Suprapubic skin (tissue), 4 donors: Measurements from ENCODE around the gene GPC1. TPM values are rescaled to one million over a fixed set of nuclear protein-coding genes. Genes with fewer than 3 reads are reported as not detected.
A peak's percentile ranks its signal among the peaks of the same experiment; 100 is the strongest.
"Not testable (repeated sequence)": the region's sequence is repeated elsewhere in the genome, so short reads cannot be mapped to it uniquely, and the experiment has no call there.

Experiments used
- DNase-seq, 2 donors: peaks; one replicate each; pipeline ENCODE4 v3.0.0-alpha.2; 2019; ENCODE audit warnings: low spot score in 2 of 2
- H3K27ac ChIP-seq: fragments of 200-600 bp; sonication (generic); one replicate; pipeline ENCODE4 v1.5.1; 2019
- H3K27me3 ChIP-seq: fragments of 200-600 bp; sonication (generic); one replicate; pipeline ENCODE4 v1.5.1; 2019
- H3K36me3 ChIP-seq: fragments of 200-600 bp; sonication (generic); one replicate; pipeline ENCODE4 v1.5.1; 2019
- H3K4me1 ChIP-seq: fragments of 200-600 bp; sonication (generic); one replicate; pipeline ENCODE4 v1.5.1; 2019
- H3K4me3 ChIP-seq: fragments of 200-600 bp; sonication (generic); one replicate; pipeline ENCODE4 v1.5.1; 2019; ENCODE audit warnings: mild to moderate bottlenecking
- H3K9me3 ChIP-seq: fragments of 200-600 bp; sonication (generic); one replicate; pipeline ENCODE4 v1.5.1; 2019
- CTCF ChIP-seq, 2 donors: fragments of 200-600 bp in 1 of 2; fragments of 450-650 bp in 1 of 2; sonication (generic) in 1 of 2; IDR thresholded peaks; one replicate each; pipeline ENCODE4 v1.5.1; 2016 to 2019; ENCODE audit warnings: antibody characterized with exemption in 2 of 2, mild to moderate bottlenecking in 1 of 2, moderate library complexity in 1 of 2
- EP300 ChIP-seq: sonication (generic); formaldehyde crosslinking; IDR thresholded peaks from one replicate; pipeline ENCODE4 v1.6.1; 2017; ENCODE audit warnings: antibody characterized with exemption
- POLR2A ChIP-seq, 2 donors: fragments of 450-650 bp; IDR thresholded peaks; one replicate each; pipeline ENCODE4 v1.6.1; 2017; ENCODE audit warnings: antibody characterized with exemption in 2 of 2, mild to moderate bottlenecking in 2 of 2, moderate library complexity in 2 of 2
- POLR2AphosphoS5 ChIP-seq, 3 donors: sonication (generic); formaldehyde crosslinking; IDR thresholded peaks; one replicate each; pipeline ENCODE4 v1.6.1; 2017; ENCODE audit warnings: antibody characterized with exemption in 3 of 3
- WGBS: methylation state at CpG from one replicate; pipeline ENCODE4 v1.1.5; 2018; 5-methylcytosine and 5-hydroxymethylcytosine counted together
- total RNA-seq, 4 donors: library from RNA; depleted of rRNA; stranded (reverse); fragments of >200 nt; gene quantifications; one replicate each; pipeline ENCODE4 v1.1.0, GENCODE V29; 2016

The GPC1 gene
- total RNA-seq = 100 to 1,000 TPM; 130 to 164 (median 145) TPM

GRCh38 chr2:240435457-240435947 lies at the start of gene GPC1:
Gene GPC1 (plus strand): TSS chr2:240435663. CDS start chr2:240435919, 256 bp downstream.
- peaks cover 75% of the 10 kb centered on the region for H3K4me1 ChIP-seq
- peak within 1 kb of the TSS; percentile 95 for H3K27ac ChIP-seq
- peak within 1 kb of the TSS; percentile 93 for H3K4me3 ChIP-seq
- peaks cover 15% of the 10 kb centered on the region for H3K27me3 ChIP-seq
- H3K36me3 ChIP-seq = no peaks in the 10 kb centered on the region
- TF ChIP-seq POLR2AphosphoS5 (IDR thresholded peaks at IDR 0.05) = no peak
- no peak for TF ChIP-seq POLR2A (IDR thresholded peaks at IDR 0.05)
- TF ChIP-seq CTCF (IDR thresholded peaks at IDR 0.05) = no peak
- TF ChIP-seq EP300 = no peak
- WGBS = no CpG with 5 or more reads among the region's 77 CpGs
- peak in 1 of 2 donors; percentile 67 for DNase-seq
- no peaks in the 10 kb centered on the region for H3K9me3 ChIP-seq

GRCh38 chr2:240386326-240386725 lies 49.1 kb upstream of the GPC1 start:
- 81% methylated on average over 8 of the region's 12 CpGs for WGBS
- no peak overlapping the region for H3K4me3 ChIP-seq
- no peak for TF ChIP-seq POLR2AphosphoS5 (IDR thresholded peaks at IDR 0.05)
- no peak for TF ChIP-seq POLR2A (IDR thresholded peaks at IDR 0.05)
- TF ChIP-seq EP300 = no peak
- no peak for TF ChIP-seq CTCF (IDR thresholded peaks at IDR 0.05)
- H3K27ac ChIP-seq = no peak overlapping the region
- H3K27me3 ChIP-seq = no peaks in the 10 kb centered on the region
- H3K36me3 ChIP-seq = no peaks in the 10 kb centered on the region
- no peak for DNase-seq
- H3K4me1 ChIP-seq = peaks cover 7% of the 10 kb centered on the region
- no peaks in the 10 kb centered on the region for H3K9me3 ChIP-seq

GRCh38 chr2:240386743-240387142 lies 48.7 kb upstream of the GPC1 start:
- H3K27me3 ChIP-seq, H3K9me3 ChIP-seq, DNase-seq, H3K4me3 ChIP-seq, H3K27ac ChIP-seq, H3K36me3 ChIP-seq, H3K4me1 ChIP-seq: not testable (repeated sequence)
- WGBS = 69% methylated on average over 4 of the region's 4 CpGs

GRCh38 chr2:240387325-240387668 lies 48.2 kb upstream of the GPC1 start:
- Histone ChIP-seq H3K27me3 (no peaks in the 10 kb centered on the region), H3K27ac (no peak overlapping the region), H3K36me3 (no peaks in the 10 kb centered on the region), H3K4me1 (peaks cover 7% of the 10 kb centered on the region), H3K4me3 (no peak overlapping the region), H3K9me3 (no peaks in the 10 kb centered on the region)
- no peak for TF ChIP-seq POLR2A (IDR thresholded peaks at IDR 0.05)
- TF ChIP-seq POLR2AphosphoS5 (IDR thresholded peaks at IDR 0.05) = no peak
- TF ChIP-seq EP300 = no peak
- TF ChIP-seq CTCF (IDR thresholded peaks at IDR 0.05) = no peak
- WGBS = 90% methylated on average over 9 of the region's 9 CpGs
- DNase-seq = no peak

GRCh38 chr2:240387669-240388358 lies 47.6 kb upstream of the GPC1 start:
- TF ChIP-seq POLR2AphosphoS5 (IDR thresholded peaks at IDR 0.05) (no peak), CTCF (IDR thresholded peaks at IDR 0.05) (no peak), EP300 (no peak), POLR2A (IDR thresholded peaks at IDR 0.05) (no peak)
- Histone ChIP-seq H3K27me3 (no peaks in the 10 kb centered on the region), H3K36me3 (no peaks in the 10 kb centered on the region), H3K4me3 (no peak overlapping the region), H3K27ac (no peak overlapping the region), H3K4me1 (peaks cover 7% of the 10 kb centered on the region), H3K9me3 (no peaks in the 10 kb centered on the region)
- DNase-seq = no peak
- 75% methylated on average over 4 of the region's 16 CpGs for WGBS
